ENCODE measurements around the gene LHPP.
"Not testable (repeated sequence)": the region's sequence is repeated elsewhere in the genome, so short reads cannot be mapped to it uniquely, and the experiment has no call there.

The LHPP gene

DNA sequence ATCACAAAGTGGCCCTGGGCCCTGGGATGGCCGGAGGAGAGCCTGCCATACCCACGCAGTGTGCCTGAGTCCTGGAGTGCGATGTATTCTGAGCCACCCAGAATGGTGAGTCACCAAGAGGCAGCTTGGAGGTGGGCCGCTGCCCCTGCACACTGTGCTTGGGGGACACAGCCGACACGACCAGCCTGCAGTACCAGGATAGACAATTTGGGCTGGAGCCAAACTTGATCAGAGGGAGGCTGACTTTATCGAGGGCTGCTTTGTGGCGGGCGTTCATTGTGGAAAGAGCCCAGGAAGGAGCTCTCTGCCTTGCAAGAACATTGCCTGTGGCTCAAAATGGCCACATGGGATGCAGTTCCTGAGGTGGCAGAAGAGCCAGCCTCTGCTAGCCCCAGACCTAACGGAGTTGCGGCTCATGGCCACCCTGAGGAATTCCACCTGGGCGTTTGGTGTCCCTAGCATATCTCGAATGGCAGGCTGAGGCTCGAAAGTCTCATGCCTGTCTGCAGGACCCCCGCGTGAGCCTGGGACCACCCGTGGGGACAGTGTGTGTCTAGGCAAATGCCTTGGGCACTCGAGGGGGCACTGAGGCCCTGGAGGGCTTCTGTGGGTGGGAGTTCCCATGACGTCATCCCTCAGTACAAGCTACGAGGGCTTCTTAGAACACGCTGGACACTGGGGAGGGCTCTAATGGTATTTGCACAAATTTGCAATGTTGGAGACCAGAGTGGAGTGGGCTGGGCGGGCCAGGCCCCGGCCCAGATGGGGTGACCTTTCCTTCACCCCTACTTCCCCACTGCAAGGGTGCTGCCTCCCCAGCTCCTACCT is 79.7 kb downstream of the LHPP start:
- no peaks in the 10 kb centered on the region for H3K9me3 ChIP-seq
- H3K4me1 ChIP-seq: no peaks in the 10 kb centered on the region
- H3K36me3 ChIP-seq (replicated peaks): no peaks in the 10 kb centered on the region
- no peak for DNase-seq (ENCODE audit: low spot score in 2 of 2)
- H3K4me3 ChIP-seq: no peak overlapping the region
- H3K27me3 ChIP-seq (ENCODE audit: low read depth): no peaks in the 10 kb centered on the region
- in situ Hi-C loops (cut with MboI; ENCODE audit: low sequenced_read_pairs): loop anchor here (25.0 kb wide), 1 partner anchor 446 kb away; no protein-coding TSS in a partner anchor

DNA sequence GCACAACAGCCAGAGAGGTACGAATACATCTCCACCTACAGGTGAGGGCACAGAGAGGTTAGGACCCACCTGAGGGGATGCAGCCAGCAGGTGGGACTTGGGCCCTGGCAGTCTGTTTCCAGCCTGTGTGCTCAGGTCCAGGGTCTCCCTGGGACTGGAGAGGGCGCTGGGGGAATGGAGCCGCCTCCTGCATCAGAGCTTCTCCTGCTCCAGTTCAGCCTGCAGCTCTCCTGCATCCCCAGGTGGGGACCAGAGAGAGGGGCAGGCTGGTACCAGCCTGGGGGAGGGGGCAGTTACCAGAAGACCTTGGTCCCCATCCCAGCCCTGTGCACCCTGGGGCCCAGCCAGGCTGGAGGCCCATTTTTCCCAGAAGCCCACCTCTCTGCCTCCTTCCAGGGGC is 80.7 kb downstream of the LHPP start:
- H3K4me3 ChIP-seq: no peak overlapping the region
- H3K9me3 ChIP-seq: no peaks in the 10 kb centered on the region
- in situ Hi-C loops (cut with MboI; ENCODE audit: low sequenced_read_pairs): loop anchor here (25.0 kb wide), 1 partner anchor 445 kb away; no protein-coding TSS in a partner anchor
- no peaks in the 10 kb centered on the region for H3K36me3 ChIP-seq (replicated peaks)
- no peaks in the 10 kb centered on the region for H3K4me1 ChIP-seq
- DNase-seq (ENCODE audit: low spot score in 2 of 2): no peak
- no peaks in the 10 kb centered on the region for H3K27me3 ChIP-seq (ENCODE audit: low read depth)

DNA sequence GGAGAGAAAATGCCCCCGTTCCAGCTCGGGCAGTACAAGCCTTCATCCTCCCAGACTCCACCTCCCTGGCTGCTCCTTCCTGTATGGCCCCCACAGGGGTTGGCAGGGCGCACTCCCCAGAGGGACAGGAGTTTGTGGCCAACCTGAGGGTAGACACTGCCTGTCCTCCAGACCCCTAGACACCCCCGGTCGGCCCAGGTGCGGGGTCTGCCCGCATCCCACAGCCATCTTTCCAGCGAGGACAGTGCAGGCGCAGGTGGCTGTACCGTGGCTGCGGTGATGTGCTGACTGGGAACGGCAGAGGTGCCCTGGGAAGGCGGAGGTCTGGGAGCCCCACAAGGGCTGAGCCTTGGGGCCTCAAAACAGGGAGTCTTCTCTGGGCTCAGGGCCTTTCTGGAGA is 81.5 kb downstream of the LHPP start:
- no peaks in the 10 kb centered on the region for H3K4me1 ChIP-seq
- H3K27me3 ChIP-seq (ENCODE audit: low read depth): no peaks in the 10 kb centered on the region
- no peak overlapping the region for H3K4me3 ChIP-seq
- in situ Hi-C loops (cut with MboI; ENCODE audit: low sequenced_read_pairs): loop anchor here (25.0 kb wide), 1 partner anchor 444 kb away; no protein-coding TSS in a partner anchor
- no peak for DNase-seq (ENCODE audit: low spot score in 2 of 2)
- H3K36me3 ChIP-seq (replicated peaks): no peaks in the 10 kb centered on the region
- H3K9me3 ChIP-seq: no peaks in the 10 kb centered on the region

DNA sequence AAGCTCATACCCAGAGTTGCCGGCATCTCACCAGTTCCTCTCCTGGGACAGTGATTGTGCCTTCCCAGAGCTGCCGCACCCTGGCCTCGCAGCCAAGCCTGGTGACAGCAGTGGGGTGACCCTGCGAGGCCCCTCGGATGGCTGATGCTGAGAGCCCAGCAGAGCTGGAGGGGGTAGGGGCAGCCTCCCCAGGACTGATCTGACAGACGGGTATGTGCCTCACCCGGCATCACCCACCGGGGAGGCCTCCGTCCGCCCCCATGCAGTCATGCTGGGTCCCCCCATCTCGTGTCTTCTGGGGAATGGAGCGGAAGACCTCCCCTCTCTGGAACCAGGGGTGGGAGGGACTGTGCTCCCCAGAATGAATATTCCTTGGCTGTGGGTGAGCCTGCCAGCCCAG is 82.3 kb downstream of the LHPP start:
- Histone ChIP-seq H3K9me3 (no peaks in the 10 kb centered on the region), H3K4me1 (no peaks in the 10 kb centered on the region), H3K36me3 (replicated peaks) (no peaks in the 10 kb centered on the region), H3K27me3 (ENCODE audit: low read depth) (no peaks in the 10 kb centered on the region), H3K4me3 (no peak overlapping the region)
- no peak for DNase-seq (ENCODE audit: low spot score in 2 of 2)
- in situ Hi-C loops (cut with MboI; ENCODE audit: low sequenced_read_pairs): loop anchor here (25.0 kb wide), 1 partner anchor 443 kb away; no protein-coding TSS in a partner anchor

DNA sequence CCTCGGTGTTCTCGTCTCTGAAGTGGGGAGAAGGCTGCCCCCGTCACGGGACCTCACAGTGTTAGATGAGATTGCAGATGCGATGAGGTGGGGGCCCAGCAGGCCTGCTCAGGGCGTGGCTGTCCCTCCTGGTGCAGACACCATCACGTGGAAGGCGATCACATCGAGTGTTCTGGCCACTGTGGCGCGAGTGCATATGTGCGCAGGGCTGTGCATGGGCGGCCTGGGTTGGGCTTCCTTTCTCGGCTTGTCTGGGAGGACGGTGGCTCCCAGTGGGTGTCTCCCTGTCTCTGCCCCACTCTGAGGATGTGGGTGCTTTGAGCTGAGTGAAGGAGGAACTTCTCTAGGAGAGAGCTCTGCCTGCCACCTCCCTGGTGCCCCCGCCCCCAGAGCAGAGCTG is 83.1 kb downstream of the LHPP start:
- Histone ChIP-seq H3K4me1 (no peaks in the 10 kb centered on the region), H3K4me3 (no peak overlapping the region), H3K27me3 (ENCODE audit: low read depth) (no peaks in the 10 kb centered on the region), H3K36me3 (replicated peaks) (no peaks in the 10 kb centered on the region), H3K9me3 (no peaks in the 10 kb centered on the region)
- DNase-seq (ENCODE audit: low spot score in 2 of 2): no peak
- in situ Hi-C loops (cut with MboI; ENCODE audit: low sequenced_read_pairs): loop anchor here (25.0 kb wide), 1 partner anchor 443 kb away; no protein-coding TSS in a partner anchor

DNA sequence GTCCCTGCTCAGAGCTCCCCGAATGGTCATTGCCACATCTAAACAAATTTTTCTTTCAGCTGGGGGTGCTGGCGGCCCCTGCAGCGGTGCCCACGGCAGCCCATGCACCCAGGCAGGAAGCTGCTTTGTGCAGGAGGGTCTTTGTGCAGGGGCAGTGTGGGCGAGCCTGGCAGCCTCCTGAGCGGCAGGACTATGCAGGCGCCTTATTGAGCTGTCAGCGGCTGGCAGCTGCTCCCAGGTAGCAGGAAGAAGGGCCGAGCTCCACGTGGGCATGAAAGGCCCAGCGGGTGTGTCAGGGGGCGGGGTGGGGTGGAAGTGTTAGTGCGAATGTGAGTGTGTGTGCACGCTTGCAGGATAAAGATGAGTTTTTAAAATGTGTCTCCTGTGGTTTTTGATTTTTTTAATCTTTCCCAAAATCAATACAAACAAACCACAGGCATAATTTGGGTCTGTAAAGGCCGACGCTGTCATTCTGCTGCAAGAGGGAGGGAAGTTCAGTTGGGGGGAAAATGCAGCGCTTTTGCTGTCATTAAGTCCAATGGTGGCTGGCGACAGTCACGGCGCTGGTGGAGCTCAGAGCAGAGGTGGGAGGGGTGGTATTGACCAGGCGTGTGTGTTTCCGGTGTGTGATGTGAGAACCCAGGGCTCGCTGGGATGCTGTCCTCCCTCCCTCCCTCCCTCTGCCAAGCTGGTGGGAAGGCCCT is 83.9 kb downstream of the LHPP start:
- H3K9me3 ChIP-seq: no peaks in the 10 kb centered on the region
- no peak overlapping the region for H3K4me3 ChIP-seq
- in situ Hi-C loops (cut with MboI; ENCODE audit: low sequenced_read_pairs): loop anchor here (25.0 kb wide), 1 partner anchor 442 kb away; no protein-coding TSS in a partner anchor
- H3K36me3 ChIP-seq (replicated peaks): no peaks in the 10 kb centered on the region
- H3K27me3 ChIP-seq (ENCODE audit: low read depth): no peaks in the 10 kb centered on the region
- no peak for DNase-seq (ENCODE audit: low spot score in 2 of 2)
- H3K4me1 ChIP-seq: no peaks in the 10 kb centered on the region

DNA sequence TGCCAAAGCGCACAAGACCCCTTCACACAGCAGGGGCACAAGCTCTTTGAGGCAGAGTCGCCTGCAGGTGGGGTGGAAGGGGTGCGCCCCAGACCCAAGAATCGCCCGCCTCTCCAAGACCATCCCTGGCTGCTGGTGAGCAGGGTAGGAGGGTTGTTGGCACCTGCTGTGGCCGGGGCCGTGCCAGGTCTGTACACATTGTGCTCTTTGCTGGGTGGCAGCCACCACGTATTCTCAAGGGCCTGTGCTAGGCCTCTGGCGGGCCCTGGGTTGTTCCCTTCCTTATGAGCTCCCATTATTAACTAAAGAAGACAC is 84.4 kb downstream of the LHPP start:
- no peak overlapping the region for H3K4me3 ChIP-seq
- H3K36me3 ChIP-seq (replicated peaks): no peaks in the 10 kb centered on the region

DNA sequence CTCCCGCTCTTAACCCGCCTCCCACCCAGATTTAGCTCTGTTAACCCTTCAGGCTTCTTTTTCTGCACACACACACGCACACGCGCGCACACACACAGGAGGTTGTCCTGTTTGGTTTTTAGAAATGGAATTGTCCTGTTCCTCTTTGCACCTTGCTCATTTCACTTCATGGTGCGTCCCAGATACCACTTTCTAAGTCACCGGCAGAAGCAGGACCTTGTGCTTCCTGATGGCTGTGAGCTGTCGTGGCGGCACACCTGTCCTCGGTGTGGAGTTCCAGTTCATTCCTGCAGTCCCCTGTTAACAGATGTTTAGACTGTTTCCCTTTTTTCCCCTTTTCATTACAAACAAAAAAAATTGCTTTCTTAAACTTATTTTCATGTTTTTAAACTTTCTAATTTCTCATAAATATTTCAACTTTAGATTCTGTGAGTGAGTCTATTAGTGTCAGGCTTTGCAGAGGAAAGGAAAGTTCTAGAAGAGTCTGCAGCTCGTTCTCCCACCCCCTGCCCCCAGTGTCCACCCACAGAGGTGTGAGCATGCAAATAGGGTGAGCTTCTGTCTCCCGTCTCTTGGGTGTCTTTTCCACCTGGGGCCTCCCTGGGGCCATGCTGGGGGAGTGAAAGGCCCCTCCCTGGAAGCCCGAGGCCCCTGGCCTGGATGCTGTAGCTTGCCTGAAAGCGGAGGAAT is 85.5 kb downstream of the LHPP start:
- no peaks in the 10 kb centered on the region for H3K27me3 ChIP-seq (ENCODE audit: low read depth)
- in situ Hi-C loops (cut with MboI; ENCODE audit: low sequenced_read_pairs): loop anchor here (25.0 kb wide), 1 partner anchor 440 kb away; no protein-coding TSS in a partner anchor
- DNase-seq (ENCODE audit: low spot score in 2 of 2): no peak
- no peaks in the 10 kb centered on the region for H3K4me1 ChIP-seq
- H3K9me3 ChIP-seq: no peaks in the 10 kb centered on the region
- H3K36me3 ChIP-seq (replicated peaks): no peaks in the 10 kb centered on the region
- H3K4me3 ChIP-seq: no peak overlapping the region

More for the DNA sequence above, 84.4 kb downstream of the LHPP start:
- in situ Hi-C loops (cut with MboI; ENCODE audit: low sequenced_read_pairs): loop anchor here (25.0 kb wide), 1 partner anchor 441 kb away; no protein-coding TSS in a partner anchor
- H3K27me3 ChIP-seq (ENCODE audit: low read depth): no peaks in the 10 kb centered on the region
- no peaks in the 10 kb centered on the region for H3K4me1 ChIP-seq
- DNase-seq (ENCODE audit: low spot score in 2 of 2): no peak
- no peaks in the 10 kb centered on the region for H3K9me3 ChIP-seq

DNA sequence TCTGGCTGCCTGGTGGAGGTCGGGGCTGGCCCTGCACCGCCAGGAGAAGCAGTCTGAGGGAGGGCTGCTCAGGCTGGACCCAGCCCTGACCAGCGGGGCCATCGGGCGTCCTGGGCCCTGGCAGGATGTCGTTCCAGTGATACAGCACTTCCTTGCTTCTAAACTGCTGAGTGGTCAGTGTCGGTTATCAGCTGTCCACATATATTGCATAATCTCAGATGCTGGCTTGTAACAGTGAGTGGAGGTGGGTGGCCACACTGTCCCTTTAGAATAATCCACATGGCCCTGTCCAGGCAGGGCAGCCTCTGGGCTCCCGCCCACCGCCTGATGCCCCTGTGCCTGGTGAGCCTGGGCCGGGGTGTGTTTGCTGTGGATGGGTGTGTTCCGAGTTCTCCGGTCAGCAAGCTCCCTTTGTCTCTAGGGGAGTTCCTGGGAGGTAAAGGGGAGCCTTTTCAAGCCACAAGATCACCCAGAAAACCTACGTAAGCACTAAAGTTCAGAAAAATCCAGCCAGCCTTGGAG is 86.1 kb downstream of the LHPP start:
- in situ Hi-C loops (cut with MboI; ENCODE audit: low sequenced_read_pairs): loop anchor here (25.0 kb wide), 1 partner anchor 440 kb away; no protein-coding TSS in a partner anchor
- Histone ChIP-seq H3K36me3 (replicated peaks) (no peaks in the 10 kb centered on the region), H3K9me3 (no peaks in the 10 kb centered on the region), H3K4me1 (no peaks in the 10 kb centered on the region), H3K4me3 (no peak overlapping the region), H3K27me3 (ENCODE audit: low read depth) (no peaks in the 10 kb centered on the region)
- no peak for DNase-seq (ENCODE audit: low spot score in 2 of 2)

DNA sequence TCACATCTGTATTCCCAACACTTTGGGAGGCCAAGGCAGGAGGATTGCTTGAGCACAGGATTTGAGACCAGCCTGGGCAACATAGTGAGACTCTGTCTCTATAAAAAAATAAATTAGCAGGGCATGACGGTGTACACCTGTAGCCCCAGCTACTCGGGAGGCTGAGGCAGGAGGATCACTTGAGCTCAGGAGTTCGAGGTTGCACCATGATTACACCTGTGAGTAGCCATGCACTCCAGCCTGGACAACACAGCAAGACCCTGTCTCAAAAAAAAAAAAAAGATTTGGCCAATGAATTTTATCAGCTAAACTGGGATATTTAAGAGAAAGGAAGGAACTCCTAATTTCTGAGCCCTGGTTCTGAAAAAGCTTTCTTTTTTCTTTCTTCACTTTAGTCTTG is 87.5 kb downstream of the LHPP start:
- H3K27me3 ChIP-seq (ENCODE audit: low read depth); H3K36me3 ChIP-seq (replicated peaks); H3K9me3 ChIP-seq; H3K4me3 ChIP-seq; H3K4me1 ChIP-seq; DNase-seq (ENCODE audit: low spot score in 2 of 2): not testable (repeated sequence)
- in situ Hi-C loops (cut with MboI; ENCODE audit: low sequenced_read_pairs): loop anchor here (25.0 kb wide), 1 partner anchor 438 kb away; no protein-coding TSS in a partner anchor

DNA sequence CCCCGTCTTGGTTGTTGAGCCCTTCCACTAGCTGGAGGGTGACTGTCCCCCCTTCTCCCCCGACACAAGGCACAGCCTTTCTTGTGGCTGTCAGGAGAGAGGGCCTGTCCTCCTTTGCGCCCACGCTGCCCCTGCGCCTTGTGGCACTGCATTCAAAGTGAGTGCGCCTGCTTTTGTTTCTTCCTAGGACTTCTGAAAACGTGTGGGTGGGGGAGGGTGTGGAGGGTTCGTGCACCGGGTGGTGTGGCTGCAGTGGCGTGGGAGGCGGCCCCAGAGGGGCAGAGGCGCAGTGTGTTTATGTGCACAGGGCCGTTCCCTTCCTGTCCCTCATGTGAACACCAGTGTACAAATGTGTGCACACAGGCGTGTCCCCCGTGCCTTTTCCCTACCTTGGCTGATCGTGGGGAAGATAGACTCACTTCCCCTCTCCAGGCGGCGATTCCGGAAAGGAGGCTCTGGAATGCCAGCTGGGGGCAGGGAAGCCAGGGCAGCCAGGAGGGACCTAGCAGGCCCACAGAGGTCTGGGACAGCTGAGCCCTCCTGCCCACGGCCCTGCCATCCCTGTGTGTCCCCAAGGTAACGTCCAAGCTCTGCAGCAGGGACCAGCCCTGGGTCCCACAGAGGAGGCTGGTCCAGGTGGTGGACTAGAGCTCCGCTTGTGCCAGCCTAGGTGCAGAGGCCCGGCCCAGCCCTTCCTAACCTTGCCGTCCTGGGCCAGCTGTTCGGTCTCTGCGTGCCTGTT is 88.8 kb downstream of the LHPP start:
- Histone ChIP-seq H3K27me3 (ENCODE audit: low read depth) (no peaks in the 10 kb centered on the region), H3K36me3 (replicated peaks) (no peaks in the 10 kb centered on the region), H3K9me3 (no peaks in the 10 kb centered on the region), H3K4me1 (no peaks in the 10 kb centered on the region), H3K4me3 (no peak overlapping the region)
- DNase-seq (ENCODE audit: low spot score in 2 of 2): no peak
- in situ Hi-C loops (cut with MboI; ENCODE audit: low sequenced_read_pairs): no loop called here

DNA sequence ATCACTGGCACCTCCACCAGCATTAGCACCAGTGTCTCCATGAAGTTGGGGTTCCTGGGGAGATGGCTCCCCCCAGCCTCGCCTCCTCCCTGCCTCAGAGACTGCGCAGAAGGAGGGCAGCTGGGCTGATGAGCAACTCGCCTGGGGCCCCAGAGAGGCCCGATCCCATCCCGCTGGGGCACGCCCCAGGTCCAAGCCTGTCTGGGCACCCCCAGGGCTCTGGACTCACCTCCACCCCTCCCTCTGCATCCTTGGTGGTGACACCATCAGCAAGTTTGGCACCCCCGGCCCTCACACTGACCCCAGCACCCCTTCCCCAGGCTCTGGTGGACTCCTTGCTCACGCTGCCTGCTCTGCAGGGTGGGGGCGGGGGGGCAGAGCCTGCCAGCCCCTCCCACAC is 89.5 kb downstream of the LHPP start:
- no peak for DNase-seq (ENCODE audit: low spot score in 2 of 2)
- no peak overlapping the region for H3K4me3 ChIP-seq
- in situ Hi-C loops (cut with MboI; ENCODE audit: low sequenced_read_pairs): no loop called here
- no peaks in the 10 kb centered on the region for H3K4me1 ChIP-seq
- H3K27me3 ChIP-seq (ENCODE audit: low read depth): no peaks in the 10 kb centered on the region
- no peaks in the 10 kb centered on the region for H3K9me3 ChIP-seq
- H3K36me3 ChIP-seq (replicated peaks): no peaks in the 10 kb centered on the region

DNA sequence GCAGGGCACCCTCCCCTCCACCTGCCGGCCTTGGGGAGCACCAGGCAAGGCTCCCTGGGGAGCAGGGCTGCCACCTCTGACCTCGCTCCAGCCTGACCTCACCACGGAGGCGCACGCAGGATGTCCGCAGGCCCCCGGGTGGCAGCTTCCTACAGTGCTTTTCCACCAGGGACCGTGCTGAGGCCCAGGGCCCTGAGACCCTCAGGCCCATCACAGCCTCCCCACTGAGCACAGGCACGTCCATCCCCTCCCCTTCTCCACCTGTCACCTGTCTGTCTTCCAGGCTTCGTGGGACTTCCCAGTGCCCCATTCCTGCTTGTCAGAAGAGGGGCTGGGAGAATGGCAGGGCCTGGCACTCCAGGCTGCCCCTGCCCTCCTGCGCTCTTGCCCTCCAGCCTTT is 90.1 kb downstream of the LHPP start:
- Histone ChIP-seq H3K27me3 (ENCODE audit: low read depth) (no peaks in the 10 kb centered on the region), H3K4me1 (no peaks in the 10 kb centered on the region), H3K36me3 (replicated peaks) (no peaks in the 10 kb centered on the region), H3K9me3 (no peaks in the 10 kb centered on the region), H3K4me3 (no peak overlapping the region)
- no peak for DNase-seq (ENCODE audit: low spot score in 2 of 2)
- in situ Hi-C loops (cut with MboI; ENCODE audit: low sequenced_read_pairs): no loop called here
